HUES6 (cell line): ENCODE results near the gene SCNM1.

Source experiments
- H3K27ac ChIP-seq: 2 replicates; pipeline ENCODE4 v1.7.0; 2013; ENCODE audit warnings: low read depth, mild to moderate bottlenecking, low read length, inconsistent platforms
- H3K27me3 ChIP-seq: 2 replicates; pipeline ENCODE4 v1.6.1; 2013; ENCODE audit warnings: low read length; ENCODE audit not compliant: control insufficient read depth, insufficient read depth
- H3K36me3 ChIP-seq: 2 replicates; pipeline ENCODE4 v1.6.1; 2013; ENCODE audit warnings: low read length; ENCODE audit not compliant: control insufficient read depth, insufficient read depth
- H3K4me1 ChIP-seq: 2 replicates; pipeline ENCODE4 v1.6.1; 2013; ENCODE audit warnings: low read length; ENCODE audit not compliant: control insufficient read depth, insufficient read depth
- H3K4me3 ChIP-seq: 2 replicates; pipeline ENCODE4 v1.5.1; 2013; ENCODE audit warnings: low read depth, low read length
- H3K9ac ChIP-seq: one replicate; pipeline ENCODE4 v1.6.1; 2013; ENCODE audit warnings: mild to moderate bottlenecking, low read length
- H3K9me3 ChIP-seq: 2 replicates; pipeline ENCODE4 v1.6.1; 2013; ENCODE audit warnings: low read depth, low read length; ENCODE audit not compliant: control insufficient read depth, insufficient read depth

The SCNM1 gene

GRCh38 chr1:151147132-151147503 lies 18.8 kb upstream of the SCNM1 start:
- peak overlapping the region; percentile 73 for H3K4me3 ChIP-seq
- H3K9ac ChIP-seq: peak overlapping the region; percentile 29
- H3K4me1 ChIP-seq: peaks cover 38% of the 10 kb centered on the region
- H3K9me3 ChIP-seq: no peaks in the 10 kb centered on the region
- H3K27ac ChIP-seq: no peak overlapping the region
- peaks cover 25% of the 10 kb centered on the region for H3K27me3 ChIP-seq
- no peaks in the 10 kb centered on the region for H3K36me3 ChIP-seq

- no peak overlapping the region for H3K27ac ChIP-seq
- no peaks in the 10 kb centered on the region for H3K9me3 ChIP-seq
- no peak overlapping the region for H3K9ac ChIP-seq
- peaks cover 37% of the 10 kb centered on the region for H3K4me1 ChIP-seq
- no peak overlapping the region for H3K4me3 ChIP-seq
- H3K36me3 ChIP-seq: no peaks in the 10 kb centered on the region
- peaks cover 25% of the 10 kb centered on the region for H3K27me3 ChIP-seq
These were observed 18.3 kb upstream of the SCNM1 start for GRCh38 chr1:151147665-151148064.

GRCh38 chr1:151156515-151156819 lies 9.5 kb upstream of the SCNM1 start, which contains the start of gene TNFAIP8L2:
TNFAIP8L2 (plus strand) TSS chr1:151156649; CDS start chr1:151158698, 2,049 bp downstream.
- Histone ChIP-seq H3K27ac (no peak within 1 kb of the TSS), H3K9ac (no peak within 1 kb of the TSS), H3K4me3 (no peak within 1 kb of the TSS)

GRCh38 chr1:151157067-151157531 lies 8.8 kb upstream of the SCNM1 start:
- Histone ChIP-seq H3K27me3 (no peaks in the 10 kb centered on the region), H3K9ac (no peak overlapping the region), H3K4me3 (no peak overlapping the region), H3K4me1 (no peaks in the 10 kb centered on the region), H3K9me3 (no peaks in the 10 kb centered on the region), H3K36me3 (peaks cover 32% of the 10 kb centered on the region), H3K27ac (no peak overlapping the region)

More at GRCh38 chr1:151156515-151156819, 9.5 kb upstream of the SCNM1 start, which contains the start of gene TNFAIP8L2:
- Histone ChIP-seq H3K9me3 (no peaks in the 10 kb centered on the region), H3K4me1 (no peaks in the 10 kb centered on the region), H3K36me3 (peaks cover 28% of the 10 kb centered on the region), H3K27me3 (no peaks in the 10 kb centered on the region)

GRCh38 chr1:151158326-151158725 lies 7.6 kb upstream of the SCNM1 start:
- H3K4me3 ChIP-seq: no peak overlapping the region
- no peaks in the 10 kb centered on the region for H3K9me3 ChIP-seq
- H3K27me3 ChIP-seq: no peaks in the 10 kb centered on the region
- no peak overlapping the region for H3K9ac ChIP-seq
- no peak overlapping the region for H3K27ac ChIP-seq
- no peaks in the 10 kb centered on the region for H3K4me1 ChIP-seq
- H3K36me3 ChIP-seq: peaks cover 32% of the 10 kb centered on the region

- Histone ChIP-seq H3K36me3 (peaks cover 32% of the 10 kb centered on the region), H3K4me3 (no peak overlapping the region), H3K9me3 (no peaks in the 10 kb centered on the region), H3K27me3 (no peaks in the 10 kb centered on the region), H3K27ac (no peak overlapping the region), H3K4me1 (no peaks in the 10 kb centered on the region), H3K9ac (no peak overlapping the region)
These were observed 7.1 kb upstream of the SCNM1 start for GRCh38 chr1:151158751-151159251.

GRCh38 chr1:151159373-151159772 lies 6.6 kb upstream of the SCNM1 start:
- no peak overlapping the region for H3K4me3 ChIP-seq
- no peak overlapping the region for H3K27ac ChIP-seq
- no peak overlapping the region for H3K9ac ChIP-seq
- no peaks in the 10 kb centered on the region for H3K9me3 ChIP-seq
- peaks cover under 1% of the 10 kb centered on the region for H3K4me1 ChIP-seq
- H3K36me3 ChIP-seq: peaks cover 32% of the 10 kb centered on the region
- no peaks in the 10 kb centered on the region for H3K27me3 ChIP-seq

- Histone ChIP-seq H3K27me3 (no peaks in the 10 kb centered on the region), H3K27ac (no peak overlapping the region), H3K4me3 (peak overlapping the region; percentile 95), H3K36me3 (peaks cover 34% of the 10 kb centered on the region), H3K9me3 (no peaks in the 10 kb centered on the region), H3K4me1 (peaks cover 7% of the 10 kb centered on the region), H3K9ac (peak overlapping the region; percentile 63)
These were observed 1.1 kb upstream of the SCNM1 start for GRCh38 chr1:151164732-151165280.

- H3K36me3 ChIP-seq: peaks cover 35% of the 10 kb centered on the region
These were observed 635 bp upstream of the SCNM1 start for GRCh38 chr1:151165281-151165737.

GRCh38 chr1:151166505-151166956 lies 587 bp downstream of the SCNM1 start:
- peaks cover 30% of the 10 kb centered on the region for H3K36me3 ChIP-seq
- H3K4me3 ChIP-seq: peak overlapping the region; percentile 95
- H3K9me3 ChIP-seq: no peaks in the 10 kb centered on the region
- peaks cover 7% of the 10 kb centered on the region for H3K4me1 ChIP-seq
- no peaks in the 10 kb centered on the region for H3K27me3 ChIP-seq
- peak overlapping the region; percentile 89 for H3K9ac ChIP-seq
- peak overlapping the region; percentile 35; the same call in 1 of the 2 replicates for H3K27ac ChIP-seq

More at GRCh38 chr1:151165281-151165737, 635 bp upstream of the SCNM1 start:
- Histone ChIP-seq H3K4me1 (peaks cover 7% of the 10 kb centered on the region), H3K9ac (peak overlapping the region; percentile 63), H3K27me3 (no peaks in the 10 kb centered on the region), H3K27ac (peak overlapping the region; percentile 18; the same call in 1 of the 2 replicates), H3K4me3 (peak overlapping the region; percentile 95), H3K9me3 (no peaks in the 10 kb centered on the region)

GRCh38 chr1:151167116-151167515 lies 1.2 kb downstream of the SCNM1 start:
- Histone ChIP-seq H3K4me1 (peaks cover 7% of the 10 kb centered on the region), H3K27ac (no peak overlapping the region), H3K9me3 (no peaks in the 10 kb centered on the region), H3K4me3 (peak overlapping the region; percentile 95), H3K27me3 (no peaks in the 10 kb centered on the region), H3K9ac (peak overlapping the region; percentile 89), H3K36me3 (peaks cover 27% of the 10 kb centered on the region)
